UCSD-AML1 (cell line): Measurements from ENCODE around the gene RASSF4.

ENCODE experiments used
- DNase-seq: peaks from one replicate; lab custom pipeline; 2025; ENCODE audit not compliant: unreplicated experiment; lab: John Stamatoyannopoulos, UW

RASSF4 gene

GRCh38 chr10:44947371-44948152, 12.0 kb upstream of the RASSF4 start:
- DNase-seq: no peak

- peak; percentile 35 for DNase-seq
These were observed 11.0 kb upstream of the RASSF4 start for GRCh38 chr10:44948642-44949041.

- DNase-seq: no peak
These were observed 10.3 kb upstream of the RASSF4 start for GRCh38 chr10:44949127-44949802.

- no peak for DNase-seq
These were observed 9.7 kb upstream of the RASSF4 start for GRCh38 chr10:44949915-44950314.

- no peak for DNase-seq
These were observed 9.0 kb upstream of the RASSF4 start for GRCh38 chr10:44950326-44951225.

GRCh38 chr10:44951576-44952226, 7.9 kb upstream of the RASSF4 start:
- no peak for DNase-seq

GRCh38 chr10:44952779-44953231, 6.8 kb upstream of the RASSF4 start:
- no peak for DNase-seq

- DNase-seq: no peak
These were observed 5.6 kb upstream of the RASSF4 start for GRCh38 chr10:44954042-44954441.

GRCh38 chr10:44954962-44955361, 4.6 kb upstream of the RASSF4 start:
- no peak for DNase-seq

GRCh38 chr10:44955413-44956070, 4.1 kb upstream of the RASSF4 start:
- DNase-seq: no peak

DNA sequence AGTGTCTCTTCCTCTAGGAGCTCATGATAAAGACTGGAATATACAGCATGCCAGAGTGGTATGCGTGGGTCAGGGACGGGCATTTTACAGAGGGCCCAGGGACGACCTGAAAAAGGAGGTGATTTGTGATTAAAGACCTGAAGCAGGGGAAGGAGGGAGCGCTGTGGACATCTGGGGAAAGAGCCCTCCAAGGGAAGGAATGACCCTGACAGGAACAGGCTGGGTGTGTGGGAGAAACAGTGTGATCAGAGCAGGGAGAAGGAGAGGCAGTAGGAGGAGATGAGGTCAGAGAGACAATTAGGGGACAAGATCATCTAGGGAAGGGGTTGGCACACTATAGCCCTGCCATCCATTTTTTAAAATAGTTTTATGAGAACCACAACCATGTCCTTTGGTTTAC, 3.4 kb upstream of the RASSF4 start:
- no peak for DNase-seq

- DNase-seq: no peak
These were observed 2.6 kb upstream of the RASSF4 start for GRCh38 chr10:44956717-44957706.

- DNase-seq: no peak
These were observed 1.3 kb upstream of the RASSF4 start for GRCh38 chr10:44958196-44958897.

GRCh38 chr10:44958898-44959246, 730 bp upstream of the RASSF4 start:
- DNase-seq: no peak

- DNase-seq: no peak
These were observed 472 bp downstream of the RASSF4 start for GRCh38 chr10:44960088-44960460.

- no peak for DNase-seq
These were observed 1.1 kb downstream of the RASSF4 start for GRCh38 chr10:44960482-44961229.

- no peak for DNase-seq
These were observed 1.6 kb downstream of the RASSF4 start for GRCh38 chr10:44961230-44961571.
